GM23338 (cell line): ENCODE data around the gene KCNN3.

Experiments
- EZH2 ChIP-seq: fragments of 200-600 bp; sonication (generic); IDR thresholded peaks from one replicate; pipeline ENCODE4 v1.8.0; 2017; ENCODE audit warnings: antibody characterized with exemption, mild to moderate bottlenecking, low read depth; ENCODE audit not compliant: unreplicated experiment
- POLR2AphosphoS5 ChIP-seq: IDR thresholded peaks from 2 replicates; pipeline ENCODE4 v1.6.1; 2016; ENCODE audit warnings: antibody characterized with exemption, low read depth
- TF ChIP-seq, protein P1 (sequence below), 2 experiments: fragments of 200-600 bp in 1 of 2; sonication (generic) in 1 of 2; conservative IDR thresholded peaks; 2 replicates each; pipeline versions ENCODE4 v1.5.1 to v1.6.1; 2016 to 2017; ENCODE audit warnings: antibody characterized with exemption in 2 of 2, low read depth in 2 of 2, mild to moderate bottlenecking in 2 of 2, moderate library complexity in 1 of 2

DNA sequence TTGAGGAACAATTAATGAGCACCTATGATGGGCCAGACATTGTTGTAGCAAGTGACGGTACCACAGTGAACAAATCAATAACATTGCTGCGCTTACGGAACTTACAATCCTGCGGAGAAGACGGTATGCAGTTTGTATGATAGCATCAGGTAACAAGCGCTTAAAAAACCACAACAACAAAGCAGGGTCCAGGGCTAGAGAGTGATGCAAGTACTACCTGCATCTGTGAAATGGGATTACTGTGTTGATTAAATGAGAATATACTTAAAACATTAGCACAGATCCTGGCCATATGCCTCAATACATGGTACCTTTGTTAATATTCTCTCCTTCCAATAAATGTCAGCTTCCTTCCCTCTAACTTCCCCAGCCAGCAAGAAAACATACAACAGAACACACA lies 151.5 kb downstream of the KCNN3 start:
- TF ChIP-seq EZH2, result no peak
- TF ChIP-seq, protein P1, sequence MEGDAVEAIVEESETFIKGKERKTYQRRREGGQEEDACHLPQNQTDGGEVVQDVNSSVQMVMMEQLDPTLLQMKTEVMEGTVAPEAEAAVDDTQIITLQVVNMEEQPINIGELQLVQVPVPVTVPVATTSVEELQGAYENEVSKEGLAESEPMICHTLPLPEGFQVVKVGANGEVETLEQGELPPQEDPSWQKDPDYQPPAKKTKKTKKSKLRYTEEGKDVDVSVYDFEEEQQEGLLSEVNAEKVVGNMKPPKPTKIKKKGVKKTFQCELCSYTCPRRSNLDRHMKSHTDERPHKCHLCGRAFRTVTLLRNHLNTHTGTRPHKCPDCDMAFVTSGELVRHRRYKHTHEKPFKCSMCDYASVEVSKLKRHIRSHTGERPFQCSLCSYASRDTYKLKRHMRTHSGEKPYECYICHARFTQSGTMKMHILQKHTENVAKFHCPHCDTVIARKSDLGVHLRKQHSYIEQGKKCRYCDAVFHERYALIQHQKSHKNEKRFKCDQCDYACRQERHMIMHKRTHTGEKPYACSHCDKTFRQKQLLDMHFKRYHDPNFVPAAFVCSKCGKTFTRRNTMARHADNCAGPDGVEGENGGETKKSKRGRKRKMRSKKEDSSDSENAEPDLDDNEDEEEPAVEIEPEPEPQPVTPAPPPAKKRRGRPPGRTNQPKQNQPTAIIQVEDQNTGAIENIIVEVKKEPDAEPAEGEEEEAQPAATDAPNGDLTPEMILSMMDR (conservative IDR thresholded peaks at IDR 0.05; ENCODE audit: low read depth in 2 of 2), result no peak
- no peak for TF ChIP-seq POLR2AphosphoS5
